ENCODE data around the gene TRIM41.
A peak's percentile ranks its signal among the peaks of the same experiment; 100 is the strongest.

The TRIM41 gene

GRCh38 chr5:181189363-181189961 is 33.6 kb upstream of the TRIM41 start:
- peak; percentile 6 for ATAC-seq
- TF ChIP-seq OSR1 (CRISPR knock-in tag; IDR thresholded peaks at IDR 0.05), result no peak
- TF ChIP-seq PATZ1 (CRISPR knock-in tag; IDR thresholded peaks at IDR 0.05; ENCODE audit: borderline replicate concordance), result no peak
- no peak for TF ChIP-seq TCF4 (CRISPR knock-in tag; IDR thresholded peaks at IDR 0.05; ENCODE audit: borderline replicate concordance)
- TF ChIP-seq ISL1 (CRISPR knock-in tag; IDR thresholded peaks at IDR 0.05), result no peak
- TF ChIP-seq ARNTL (CRISPR knock-in tag; IDR thresholded peaks at IDR 0.05; ENCODE audit: borderline replicate concordance, low read depth), result no peak
- no peak for TF ChIP-seq CREB5 (CRISPR knock-in tag; IDR thresholded peaks at IDR 0.05; ENCODE audit: low read depth)
- no peak for TF ChIP-seq CSDC2 (CRISPR knock-in tag; IDR thresholded peaks at IDR 0.05)
- no peak for TF ChIP-seq TOX (CRISPR knock-in tag; IDR thresholded peaks at IDR 0.05; ENCODE audit: borderline replicate concordance)
- no peak for TF ChIP-seq POU6F1 (CRISPR knock-in tag; IDR thresholded peaks at IDR 0.05; ENCODE audit: borderline replicate concordance, low read depth)
- TF ChIP-seq SNAI2 (CRISPR knock-in tag; IDR thresholded peaks at IDR 0.05), result no peak
- no peak for TF ChIP-seq RARB (CRISPR knock-in tag; IDR thresholded peaks at IDR 0.05)
- no peak for TF ChIP-seq ZFP3 (CRISPR knock-in tag; IDR thresholded peaks at IDR 0.05)
- no peak for TF ChIP-seq ZFP30 (CRISPR knock-in tag; IDR thresholded peaks at IDR 0.05)
- TF ChIP-seq ZNF565 (CRISPR knock-in tag; conservative IDR thresholded peaks at IDR 0.05; ENCODE audit: low read depth), result no peak
- TF ChIP-seq CSRNP3 (CRISPR knock-in tag; IDR thresholded peaks at IDR 0.05), result no peak
- no peak for TF ChIP-seq ESRRG (CRISPR knock-in tag; IDR thresholded peaks at IDR 0.05)
- no peak for TF ChIP-seq ZC3H10 (CRISPR knock-in tag; IDR thresholded peaks at IDR 0.05)

- TF ChIP-seq ZFP30 (CRISPR knock-in tag; IDR thresholded peaks at IDR 0.05) (no peak), OSR1 (CRISPR knock-in tag; IDR thresholded peaks at IDR 0.05) (no peak), CSDC2 (CRISPR knock-in tag; IDR thresholded peaks at IDR 0.05) (no peak), PPARA (CRISPR knock-in tag; IDR thresholded peaks at IDR 0.05; ENCODE audit: borderline replicate concordance) (no peak), TSHZ2 (CRISPR knock-in tag; IDR thresholded peaks at IDR 0.05) (no peak), GLIS3 (CRISPR knock-in tag; IDR thresholded peaks at IDR 0.05) (no peak), ZNF565 (CRISPR knock-in tag; conservative IDR thresholded peaks at IDR 0.05; ENCODE audit: low read depth) (no peak), PATZ1 (CRISPR knock-in tag; IDR thresholded peaks at IDR 0.05; ENCODE audit: borderline replicate concordance) (no peak), ZC3H10 (CRISPR knock-in tag; IDR thresholded peaks at IDR 0.05) (no peak), ZNF70 (CRISPR knock-in tag; IDR thresholded peaks at IDR 0.05) (no peak), ZNF8 (CRISPR knock-in tag; IDR thresholded peaks at IDR 0.05) (no peak)
These were observed 32.9 kb upstream of the TRIM41 start for GRCh38 chr5:181189962-181190710.

More at GRCh38 chr5:181189962-181190710, 32.9 kb upstream of the TRIM41 start:
- no peak; the same call in 2 of the 3 replicates for ATAC-seq

Data from SK-N-SH treated with all-trans-retinoic acid at 6 μM for 48 hours (cell line).